Endothelial cell of umbilical vein (primary cell): Measurements from ENCODE around the gene BPIFA2. TPM values are rescaled to one million over a fixed set of nuclear protein-coding genes. Genes with fewer than 3 reads are reported as not detected.

ENCODE experiments used
- BruUV-seq: library from RNA; stranded (reverse); fragments of 400-500 nt; replicated peaks from 2 replicates; lab custom pipeline; 2021; lab: Mats Ljungman, UMichigan
- CTCF ChIA-PET: fragments of 300-600, 350-600 bp; sonication (Branson Sonifier 250); formaldehyde crosslinking; loops from one replicate; lab custom pipeline; 2021; ENCODE audit warnings: antibody characterized with exemption, inconsistent platforms; lab: Charles Lee
- POLR2A ChIA-PET: fragments of 300-600, 350-600 bp; sonication (Branson Sonifier 250); formaldehyde crosslinking; loops from one replicate; lab custom pipeline; 2021; ENCODE audit warnings: antibody characterized with exemption, inconsistent platforms; lab: Charles Lee
- DNase-seq: peaks from one replicate; pipeline ENCODE4 v3.0.0-alpha.2; 2011; ENCODE audit warnings: low read depth, low spot score
- FAIRE-seq: peaks from 2 replicates; lab custom pipeline; 2011; peaks lifted over from hg19 to GRCh38; lab: Jason Lieb, UNC
- H2AFZ ChIP-seq: 2 replicates; pipeline ENCODE4 v1.6.0; 2012; ENCODE audit warnings: low read depth, low read length, control low read depth, inconsistent platforms
- H3K27ac ChIP-seq: 2 replicates; pipeline ENCODE4 v1.5.1; 2011; ENCODE audit warnings: low read depth, mild to moderate bottlenecking, control low read depth, low read length, moderate library complexity; ENCODE audit not compliant: insufficient read depth
- H3K27me3 ChIP-seq, 2 experiments: 2 replicates each; pipeline versions ENCODE4 v1.6.0 to v1.6.1; 2011; ENCODE audit warnings: low read length in 2 of 2, mixed read lengths in 1 of 2; ENCODE audit not compliant: control insufficient read depth in 2 of 2, insufficient read depth in 2 of 2
- H3K36me3 ChIP-seq, 2 experiments: 2 replicates in 1 of 2; 3 replicates in 1 of 2; pipeline ENCODE4 v1.5.1; 2011; ENCODE audit warnings: low read length in 2 of 2, mild to moderate bottlenecking in 1 of 2, moderate library complexity in 1 of 2; ENCODE audit not compliant: control insufficient read depth in 2 of 2, insufficient read depth in 2 of 2; ENCODE audit errors: extremely low read depth in 1 of 2
- H3K4me1 ChIP-seq: 3 replicates; pipeline ENCODE4 v1.5.1; 2011; ENCODE audit warnings: mild to moderate bottlenecking, low read length; ENCODE audit not compliant: control insufficient read depth, insufficient read depth; ENCODE audit errors: extremely low read depth
- H3K4me2 ChIP-seq: 2 replicates; pipeline ENCODE4 v1.6.1; 2011; ENCODE audit warnings: low read length, control low read depth, mixed read lengths; ENCODE audit not compliant: insufficient read depth
- H3K4me3 ChIP-seq, 3 experiments: fragments of 200-600 bp in 1 of 3; sonication (generic), shearing (Covaris generic) in 1 of 3; replicated peaks in 1 of 3; 2 replicates each; pipeline ENCODE4 v1.5.1; 2011 to 2016; ENCODE audit warnings: control low read depth in 3 of 3, low read length in 3 of 3, mild to moderate bottlenecking in 2 of 3, inconsistent platforms in 1 of 3, low read depth in 1 of 3, moderate library complexity in 1 of 3; ENCODE audit not compliant: insufficient read depth in 1 of 3
- H3K79me2 ChIP-seq: 2 replicates; pipeline ENCODE4 v1.6.0; 2012; ENCODE audit warnings: low read length, inconsistent platforms; ENCODE audit not compliant: control insufficient read depth, insufficient read depth
- H3K9ac ChIP-seq: replicated peaks from 2 replicates; pipeline ENCODE3; 2011; ENCODE audit warnings: low read length, control low read depth; ENCODE audit not compliant: insufficient read depth; ENCODE audit errors: extremely low read depth
- H3K9me1 ChIP-seq: replicated peaks from 3 replicates; pipeline ENCODE4 v1.6.0; 2011; ENCODE audit warnings: mild to moderate bottlenecking, low read length; ENCODE audit not compliant: control insufficient read depth, insufficient read depth; ENCODE audit errors: extremely low read depth
- H3K9me3 ChIP-seq: replicated peaks from 2 replicates; pipeline ENCODE4 v1.5.1; 2012; ENCODE audit warnings: low read length, inconsistent platforms; ENCODE audit not compliant: control insufficient read depth, insufficient read depth
- H4K20me1 ChIP-seq: replicated peaks from 2 replicates; pipeline ENCODE3; 2011; ENCODE audit warnings: mild to moderate bottlenecking, low read length; ENCODE audit not compliant: control insufficient read depth, insufficient read depth; ENCODE audit errors: extremely low read depth
- CTCF ChIP-seq, 2 donors: IDR thresholded peaks; 1 replicate in 1 of 2; 2 replicates in 1 of 2; pipeline ENCODE4 v1.5.1; 2011; ENCODE audit warnings: low read length in 2 of 2, mild to moderate bottlenecking in 2 of 2, moderate library complexity in 2 of 2, control low read depth in 1 of 2, inconsistent platforms in 1 of 2, low read depth in 1 of 2; ENCODE audit not compliant: insufficient read depth in 1 of 2; ENCODE audit errors: extremely low read depth in 1 of 2
- EZH2 ChIP-seq: IDR thresholded peaks from 2 replicates; pipeline ENCODE4 v1.6.1; 2012; ENCODE audit warnings: borderline replicate concordance, low read depth, mild to moderate bottlenecking, moderate library complexity, low read length, inconsistent platforms; ENCODE audit not compliant: severe bottlenecking
- FOS ChIP-seq: IDR thresholded peaks from 2 replicates; pipeline ENCODE4 v1.6.1; 2011; ENCODE audit warnings: mild to moderate bottlenecking, low read length, moderate library complexity, borderline replicate concordance; ENCODE audit not compliant: insufficient read depth
- GATA2 ChIP-seq: IDR thresholded peaks from 2 replicates; pipeline ENCODE4 v1.7.0; 2011; ENCODE audit warnings: low read depth, mild to moderate bottlenecking, moderate library complexity, mixed read lengths, low read length; ENCODE audit not compliant: insufficient read length, insufficient read depth
- JUN ChIP-seq: IDR thresholded peaks from 2 replicates; pipeline ENCODE4 v1.6.1; 2011; ENCODE audit warnings: borderline replicate concordance, low read depth; ENCODE audit not compliant: insufficient read length, insufficient read depth
- MYC ChIP-seq: IDR thresholded peaks from one replicate; pipeline ENCODE4 v1.6.1; 2011; ENCODE audit warnings: mild to moderate bottlenecking, low read depth, low read length
- POLR2A ChIP-seq: IDR thresholded peaks from 2 replicates; pipeline ENCODE4 v1.6.1; 2012; ENCODE audit warnings: low read depth, mild to moderate bottlenecking, control low read depth, low read length
- POLR2AphosphoS5 ChIP-seq: IDR thresholded peaks from 2 replicates; pipeline ENCODE4 v1.6.1; 2012; ENCODE audit warnings: low read depth, mild to moderate bottlenecking, control low read depth, low read length, moderate library complexity; ENCODE audit not compliant: insufficient read depth
- dilution Hi-C: fragments of 300-500 bp; cut with MboI; formaldehyde crosslinking; loops from one replicate; pipeline ENCODE4 v1.15.0; 2019; ENCODE audit warnings: low sequenced_read_pairs; ENCODE audit not compliant: extremely low pct_ligation_motif_present
- intact Hi-C: fragments of 100-400 bp; cut with micrococcal nuclease; formaldehyde crosslinking; loops from one replicate; pipeline ENCODE4 v1.10.0; 2022
- polyA plus RNA-seq, 4 experiments: library from polyadenylated mRNA; depleted of rRNA in 3 of 4; stranded (reverse) in 3 of 4; unstranded in 1 of 4; fragments of >200 nt; gene quantifications; 2 replicates each; pipeline versions ENCODE4 v1.2.1 to v1.2.3, GENCODE V29; 2011 to 2012; ENCODE audit warnings: missing spikeins in 1 of 4
- total RNA-seq: library from RNA; stranded (reverse); gene quantifications from 2 replicates; pipeline ENCODE4 v1.2.3, GENCODE V29; 2021
- TF ChIP-seq, protein P1 (sequence below): IDR thresholded peaks from 2 replicates; pipeline ENCODE4 v1.6.1; 2011; ENCODE audit not compliant: insufficient read depth, insufficient read length

BPIFA2 gene
- total and polyA plus RNA-seq, 2 donors (not counting 3 experiments of a cell fraction or from before 2014, with no cell fraction given) = not detected

GRCh38 chr20:33163856-33164762 is 3.9 kb upstream of the BPIFA2 start:
- Histone ChIP-seq H2AFZ (no peak overlapping the region), H3K79me2 (no peaks in the 10 kb centered on the region), H3K9me1 (no peaks in the 10 kb centered on the region), H3K4me1 (no peaks in the 10 kb centered on the region), H3K4me3 (no peak overlapping the region), H4K20me1 (no peaks in the 10 kb centered on the region), H3K9ac (no peak overlapping the region), H3K27ac (no peak overlapping the region), H3K4me2 (no peak overlapping the region), H3K27me3 (no peaks in the 10 kb centered on the region), H3K36me3 (no peaks in the 10 kb centered on the region), H3K9me3 (no peaks in the 10 kb centered on the region)
- FAIRE-seq (no peak), DNase-seq (no peak)
- BruUV-seq = no TSS peak
- ChIA-PET POLR2A (no interaction called here), CTCF (interaction anchor here (1.3 kb wide), 1 partner anchor 10 kb away, joined by 4 read pairs; no protein-coding TSS in a partner anchor)
- TF ChIP-seq MYC (no peak), GATA2 (no peak), JUN (no peak), POLR2A (no peak), CTCF (IDR thresholded peaks at IDR 0.05; ENCODE audit: extremely low read depth in 1 of 2, insufficient read depth in 1 of 2, low read depth in 1 of 2, low read length in 2 of 2) (no peak), FOS (no peak), EZH2 (no peak), POLR2AphosphoS5 (no peak)
- TF ChIP-seq, protein P1, sequence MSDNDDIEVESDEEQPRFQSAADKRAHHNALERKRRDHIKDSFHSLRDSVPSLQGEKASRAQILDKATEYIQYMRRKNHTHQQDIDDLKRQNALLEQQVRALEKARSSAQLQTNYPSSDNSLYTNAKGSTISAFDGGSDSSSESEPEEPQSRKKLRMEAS = no peak
- intact Hi-C loops = no loop called here
- dilution Hi-C loops = no loop called here
